IMR-90 (cell line): ENCODE data around the gene EFHC1. TPM values are rescaled to one million over a fixed set of nuclear protein-coding genes. Genes with fewer than 3 reads are reported as not detected.
A peak's percentile ranks its signal among the peaks of the same experiment; 100 is the strongest.

Experiments used
- ATAC-seq: fragments of 200-7000 bp; cut with Tn5 transposase; 2 replicates; pipeline ENCODE4 v1.9.1; 2020; ENCODE audit warnings: low read depth, mild to moderate bottlenecking, moderate library complexity
- BruUV-seq: library from RNA; stranded (reverse); fragments of 400-500 nt; replicated peaks from 2 replicates; lab custom pipeline; 2021; lab: Mats Ljungman, UMichigan
- CTCF ChIA-PET: fragments of 300-600 bp; formaldehyde crosslinking; extraction: SDS; loops from one replicate; lab custom pipeline; 2021; ENCODE audit warnings: antibody characterized with exemption; lab: Yijun Ruan, JAX
- POLR2A ChIA-PET: fragments of 300-600 bp; sonication (Branson Sonifier 250); formaldehyde crosslinking; loops from one replicate; lab custom pipeline; 2022; ENCODE audit warnings: antibody characterized with exemption; ENCODE audit not compliant: unreplicated experiment; lab: Charles Lee
- DNase-seq: peaks from one replicate; pipeline ENCODE4 v3.0.0; 2013
- H2AFZ ChIP-seq: replicated peaks from 2 replicates; pipeline ENCODE3; 2013; ENCODE audit warnings: low read length, mild to moderate bottlenecking; ENCODE audit not compliant: poor library complexity
- H2AK5ac ChIP-seq: 2 replicates; pipeline ENCODE4 v1.6.1; 2013; ENCODE audit warnings: low read depth, low read length, inconsistent platforms
- H2AK9ac ChIP-seq: replicated peaks from 2 replicates; pipeline ENCODE3; 2013; ENCODE audit warnings: mild to moderate bottlenecking, low read depth, low read length, moderate library complexity; ENCODE audit not compliant: poor library complexity
- H2BK120ac ChIP-seq: 2 replicates; pipeline ENCODE4 v1.6.1; 2013; ENCODE audit warnings: low read depth, low read length, inconsistent platforms
- H2BK15ac ChIP-seq: 3 replicates; pipeline ENCODE4 v1.6.1; 2013; ENCODE audit warnings: low read depth, low read length, inconsistent platforms
- H2BK20ac ChIP-seq: 2 replicates; pipeline ENCODE4 v1.6.1; 2013; ENCODE audit warnings: low read depth, mild to moderate bottlenecking, inconsistent platforms, low read length, moderate library complexity
- H2BK5ac ChIP-seq: 2 replicates; pipeline ENCODE4 v1.6.1; 2013; ENCODE audit warnings: mild to moderate bottlenecking, low read depth, low read length, inconsistent platforms; ENCODE audit not compliant: poor library complexity, severe bottlenecking
- H3K14ac ChIP-seq: replicated peaks from 2 replicates; pipeline ENCODE4 v1.6.1; 2013; ENCODE audit warnings: low read depth, low read length, inconsistent platforms
- H3K18ac ChIP-seq: 2 replicates; pipeline ENCODE4 v1.6.1; 2013; ENCODE audit warnings: low read depth, low read length, control low read depth
- H3K23ac ChIP-seq: 2 replicates; pipeline ENCODE4 v1.6.1; 2013; ENCODE audit warnings: low read depth, low read length, inconsistent platforms
- H3K27ac ChIP-seq: 2 replicates; pipeline ENCODE4 v1.5.1; 2013; ENCODE audit warnings: mild to moderate bottlenecking, control low read depth, low read length; ENCODE audit not compliant: insufficient read depth
- H3K27me3 ChIP-seq: 2 replicates; pipeline ENCODE4 v1.6.1; 2013; ENCODE audit warnings: low read length; ENCODE audit not compliant: control insufficient read depth, insufficient read depth
- H3K36me3 ChIP-seq: 2 replicates; pipeline ENCODE4 v1.6.1; 2013; ENCODE audit warnings: low read length, mixed read lengths; ENCODE audit not compliant: control insufficient read depth, insufficient read depth
- H3K4ac ChIP-seq: 2 replicates; pipeline ENCODE4 v1.6.1; 2013; ENCODE audit warnings: low read depth, low read length, inconsistent platforms
- H3K4me1 ChIP-seq: 2 replicates; pipeline ENCODE4 v1.6.1; 2013; ENCODE audit warnings: low read length, mixed read lengths; ENCODE audit not compliant: control insufficient read depth, insufficient read depth
- H3K4me2 ChIP-seq: 2 replicates; pipeline ENCODE4 v1.6.1; 2013; ENCODE audit warnings: low read depth, mild to moderate bottlenecking, control low read depth, low read length, moderate library complexity
- H3K4me3 ChIP-seq: 2 replicates; pipeline ENCODE4 v1.5.1; 2013; ENCODE audit warnings: low read depth, mild to moderate bottlenecking, control low read depth, low read length, moderate library complexity; ENCODE audit not compliant: insufficient read depth
- H3K56ac ChIP-seq: 2 replicates; pipeline ENCODE4 v1.6.1; 2013; ENCODE audit warnings: low read length, inconsistent platforms; ENCODE audit not compliant: insufficient read depth; ENCODE audit errors: extremely low read depth
- H3K79me1 ChIP-seq, 2 experiments: 2 replicates each; pipeline ENCODE4 v1.6.1; 2013; ENCODE audit warnings: low read length in 2 of 2, inconsistent platforms in 1 of 2, low read depth in 1 of 2
- H3K9ac ChIP-seq: 2 replicates; pipeline ENCODE4 v1.6.1; 2013; ENCODE audit warnings: low read depth, low read length, control low read depth
- H3K9me1 ChIP-seq: 2 replicates; pipeline ENCODE4 v1.6.1; 2013; ENCODE audit warnings: low read length, inconsistent platforms; ENCODE audit not compliant: insufficient read depth
- H3K9me3 ChIP-seq: 2 replicates; pipeline ENCODE4 v1.6.1; 2013; ENCODE audit warnings: low read length; ENCODE audit not compliant: control insufficient read depth, insufficient read depth
- H4K20me1 ChIP-seq: 2 replicates; pipeline ENCODE4 v1.6.1; 2013; ENCODE audit warnings: low read length, inconsistent platforms; ENCODE audit not compliant: insufficient read depth
- H4K5ac ChIP-seq: 2 replicates; pipeline ENCODE4 v1.6.1; 2013; ENCODE audit warnings: mild to moderate bottlenecking, low read depth, low read length, control low read depth
- H4K8ac ChIP-seq, 2 experiments: 2 replicates each; pipeline ENCODE4 v1.6.1; 2013; ENCODE audit warnings: low read depth in 2 of 2, low read length in 2 of 2, control low read depth in 1 of 2, inconsistent platforms in 1 of 2
- H4K91ac ChIP-seq: 2 replicates; pipeline ENCODE4 v1.6.1; 2013; ENCODE audit warnings: low read depth, low read length, inconsistent platforms; ENCODE audit not compliant: insufficient read depth
- CEBPB ChIP-seq: IDR thresholded peaks from 2 replicates; pipeline ENCODE4 v1.6.1; 2012; ENCODE audit warnings: low read depth, low read length, improper control_type of control experiment
- FOS ChIP-seq: fragments of 150-350 bp; IDR thresholded peaks from 2 replicates; pipeline ENCODE4 v1.6.1; 2016; ENCODE audit warnings: low read depth, low read length
- MAFK ChIP-seq: IDR thresholded peaks from 2 replicates; pipeline ENCODE4 v1.6.1; 2012; ENCODE audit warnings: low read depth, low read length, improper control_type of control experiment
- MAZ ChIP-seq: IDR thresholded peaks from 2 replicates; pipeline ENCODE4 v1.6.1; 2012; ENCODE audit warnings: low read depth, mild to moderate bottlenecking, low read length, improper control_type of control experiment, moderate library complexity, borderline replicate concordance
- MXI1 ChIP-seq: IDR thresholded peaks from 2 replicates; pipeline ENCODE4 v1.6.1; 2012; ENCODE audit warnings: low read depth, mild to moderate bottlenecking, low read length, moderate library complexity, borderline replicate concordance
- NFE2L2 ChIP-seq: fragments of 150-350 bp; IDR thresholded peaks from 2 replicates; pipeline ENCODE4 v1.6.1; 2016; ENCODE audit warnings: low read depth, mild to moderate bottlenecking, low read length
- POLR2A ChIP-seq: IDR thresholded peaks from 2 replicates; pipeline ENCODE4 v1.6.1; 2012; ENCODE audit warnings: mild to moderate bottlenecking, low read depth, low read length
- RAD21 ChIP-seq: IDR thresholded peaks from 2 replicates; pipeline ENCODE4 v1.6.1; 2012; ENCODE audit warnings: low read length, improper control_type of control experiment
- RFX5 ChIP-seq: IDR thresholded peaks from 2 replicates; pipeline ENCODE4 v1.8.0; 2012; ENCODE audit warnings: low read depth, mild to moderate bottlenecking, low read length, moderate library complexity
- SMC3 ChIP-seq: fragments of 150-350 bp; IDR thresholded peaks from 2 replicates; pipeline ENCODE4 v1.6.1; 2016; ENCODE audit warnings: low read depth, mild to moderate bottlenecking, antibody characterized with exemption, low read length, moderate library complexity
- dilution Hi-C: fragments of 300-500 bp; cut with HindIII; formaldehyde crosslinking; loops from one replicate; pipeline ENCODE4 v1.14.3; 2018; ENCODE audit warnings: low sequenced_read_pairs; ENCODE audit not compliant: unreplicated experiment
- in situ Hi-C: fragments of 300-500 bp; cut with MboI; formaldehyde crosslinking; loops from 3 replicates; pipeline ENCODE4 v1.14.3; 2019; ENCODE audit warnings: low sequenced_read_pairs, inconsistent platforms, mixed read lengths
- intact Hi-C: fragments of 100-400 bp; cut with micrococcal nuclease; formaldehyde crosslinking; loops from 2 replicates; pipeline ENCODE4 v1.10.0; 2022
- polyA plus RNA-seq, 3 experiments: library from polyadenylated mRNA; depleted of rRNA; stranded (reverse); fragments of >200 nt; gene quantifications; 2 replicates each; pipeline ENCODE4 v1.2.3, GENCODE V29; 2012; ENCODE audit warnings: low replicate concordance in 1 of 3
- total RNA-seq: library from RNA; depleted of rRNA; stranded (reverse); fragments of >200 nt; gene quantifications from 2 replicates; pipeline ENCODE4 v1.2.3, GENCODE V29; 2012
- TF ChIP-seq, protein P1 (sequence below): fragments of 150-350 bp; IDR thresholded peaks from 2 replicates; pipeline ENCODE4 v1.6.1; 2016; ENCODE audit warnings: low read depth, mild to moderate bottlenecking, low read length, moderate library complexity, borderline replicate concordance
- TF ChIP-seq, protein P2 (sequence below): fragments of 150-350 bp; IDR thresholded peaks from 2 replicates; pipeline ENCODE4 v1.6.1; 2017; ENCODE audit warnings: mild to moderate bottlenecking, antibody characterized with exemption, low read length, low read depth

EFHC1 gene
- total and polyA plus RNA-seq, 2 of the 4 experiments (the other 2 are of a cell fraction): 14.0 to 23.0 TPM

DNA sequence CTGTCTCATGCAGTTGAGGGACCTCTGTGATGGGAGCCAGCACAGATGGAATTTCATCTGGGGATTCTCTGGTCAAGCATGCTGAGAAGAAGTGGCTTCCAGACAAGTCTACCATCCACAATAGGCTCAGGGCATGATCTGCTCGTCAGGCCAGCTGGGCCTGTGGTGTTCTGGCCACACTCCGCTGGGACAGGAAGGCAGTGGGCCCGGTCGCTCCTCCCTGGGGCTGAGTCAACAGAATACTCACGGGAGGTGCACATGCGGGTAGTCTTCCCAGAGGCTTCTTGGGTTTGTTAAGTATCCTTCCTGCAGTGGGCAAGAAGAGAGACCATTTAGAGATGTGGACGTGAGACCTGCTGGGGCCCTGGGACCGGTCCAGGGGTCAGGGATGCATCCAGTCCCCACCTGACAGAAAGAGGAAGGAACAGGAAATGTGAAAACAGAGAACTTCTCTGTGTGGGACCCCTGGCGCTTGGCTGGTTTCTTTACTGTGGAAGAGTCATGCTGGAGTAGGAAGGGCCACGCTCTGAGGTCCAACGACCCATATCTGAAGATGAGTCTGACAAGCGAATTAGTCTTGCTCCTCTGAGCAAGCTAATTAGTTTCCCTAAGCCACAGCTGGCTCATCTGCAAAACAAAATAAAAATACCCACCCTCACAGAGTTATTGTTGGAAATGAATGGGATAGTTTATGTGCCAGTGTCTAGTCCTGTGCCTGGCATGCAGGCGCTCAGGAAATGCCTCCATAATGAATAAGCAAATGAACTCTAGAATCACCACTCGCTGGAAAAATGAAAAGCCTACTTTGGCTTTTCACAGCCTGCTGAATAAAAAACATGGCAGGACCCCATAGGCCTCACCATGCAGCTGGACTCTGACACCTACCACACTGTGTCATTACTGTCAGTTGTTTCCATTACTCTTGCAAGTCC is 89.4 kb downstream of the EFHC1 start (continued):
- TF ChIP-seq, protein P1, sequence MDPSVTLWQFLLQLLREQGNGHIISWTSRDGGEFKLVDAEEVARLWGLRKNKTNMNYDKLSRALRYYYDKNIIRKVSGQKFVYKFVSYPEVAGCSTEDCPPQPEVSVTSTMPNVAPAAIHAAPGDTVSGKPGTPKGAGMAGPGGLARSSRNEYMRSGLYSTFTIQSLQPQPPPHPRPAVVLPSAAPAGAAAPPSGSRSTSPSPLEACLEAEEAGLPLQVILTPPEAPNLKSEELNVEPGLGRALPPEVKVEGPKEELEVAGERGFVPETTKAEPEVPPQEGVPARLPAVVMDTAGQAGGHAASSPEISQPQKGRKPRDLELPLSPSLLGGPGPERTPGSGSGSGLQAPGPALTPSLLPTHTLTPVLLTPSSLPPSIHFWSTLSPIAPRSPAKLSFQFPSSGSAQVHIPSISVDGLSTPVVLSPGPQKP: no peak

DNA sequence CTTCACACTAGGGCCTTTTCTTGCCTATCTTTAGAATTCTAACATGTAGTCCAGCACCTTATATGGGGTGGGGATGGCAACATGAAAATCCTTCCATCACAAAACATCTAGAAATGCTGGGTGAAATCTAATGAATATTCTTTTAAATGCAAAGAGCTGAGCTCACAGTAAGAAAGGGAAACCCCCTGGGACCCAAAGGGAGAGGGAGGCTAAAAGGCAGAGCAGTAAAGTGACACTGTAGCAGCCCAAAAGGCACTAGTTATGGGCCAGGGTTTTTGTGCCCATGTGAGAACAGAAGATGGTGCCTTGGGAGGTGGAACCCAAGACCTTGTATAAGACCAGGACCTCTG is 90.0 kb downstream of the EFHC1 start:
- H3K23ac ChIP-seq: peak overlapping the region; percentile 75
- no peak for ATAC-seq
- H2AK9ac ChIP-seq: no peak overlapping the region
- peak overlapping the region; percentile 69; the same call in 1 of the 2 replicates for H4K91ac ChIP-seq
- no peaks in the 10 kb centered on the region for H3K27me3 ChIP-seq
- no peak overlapping the region for H3K9ac ChIP-seq
- peak overlapping the region; percentile 57; the same call in 2 of the 3 replicates for H2BK15ac ChIP-seq
- BruUV-seq: no TSS peak
- DNase-seq: no peak
- peak overlapping the region; percentile 33 for H3K27ac ChIP-seq
- peaks cover 52 to 83% of the 10 kb centered on the region in 2 experiments for H3K79me1 ChIP-seq
- H3K4me1 ChIP-seq: peaks cover 42% of the 10 kb centered on the region
- no peaks in the 10 kb centered on the region for H4K20me1 ChIP-seq
- intact Hi-C loops (loop anchor here (5.0 kb wide), 1 partner anchor 152 kb away; no protein-coding TSS in a partner anchor), in situ Hi-C loops (loop anchor here (10.0 kb wide), 1 partner anchor 135 kb away; no protein-coding TSS in a partner anchor), dilution Hi-C loops (no loop called here)
- peak overlapping the region; percentile 76; the same call in 1 of the 2 replicates for H2AK5ac ChIP-seq
- H4K5ac ChIP-seq: peak overlapping the region; percentile 27; the same call in 1 of the 2 replicates
- H3K18ac ChIP-seq: peak overlapping the region; percentile 38; the same call in 1 of the 2 replicates
- H4K8ac ChIP-seq: peak overlapping the region in 1 of 2 experiments; percentile 34; a peak in 2 of 4 replicates
- H3K56ac ChIP-seq: no peak overlapping the region
- no peaks in the 10 kb centered on the region for H3K9me3 ChIP-seq
- POLR2A ChIA-PET: no interaction called here
- H2BK5ac ChIP-seq: peak overlapping the region; percentile 41
- peaks cover 69% of the 10 kb centered on the region for H3K36me3 ChIP-seq
- H2AFZ ChIP-seq: no peak overlapping the region
- no peak overlapping the region for H3K4me2 ChIP-seq
- H3K9me1 ChIP-seq: peaks cover 42% of the 10 kb centered on the region
- peak overlapping the region; percentile 20; the same call in 1 of the 2 replicates for H2BK120ac ChIP-seq
- H3K14ac ChIP-seq: peak overlapping the region; percentile 70
- H3K4ac ChIP-seq: peak overlapping the region; percentile 74
- 0 out of 2 replicates have a peak overlapping the region, but pooled peaks have one; percentile 5 for H2BK20ac ChIP-seq
- no peak overlapping the region for H3K4me3 ChIP-seq
- CTCF ChIA-PET: interaction anchor here (1.1 kb wide), 1 partner anchor 11 kb away, joined by 3 read pairs; no protein-coding TSS in a partner anchor
- TF ChIP-seq MAZ (no peak), MAFK (no peak), RAD21 (no peak), CEBPB (no peak), FOS (no peak), NFE2L2 (no peak), RFX5 (no peak), SMC3 (no peak), POLR2A (no peak), MXI1 (no peak)
- TF ChIP-seq, protein P2, sequence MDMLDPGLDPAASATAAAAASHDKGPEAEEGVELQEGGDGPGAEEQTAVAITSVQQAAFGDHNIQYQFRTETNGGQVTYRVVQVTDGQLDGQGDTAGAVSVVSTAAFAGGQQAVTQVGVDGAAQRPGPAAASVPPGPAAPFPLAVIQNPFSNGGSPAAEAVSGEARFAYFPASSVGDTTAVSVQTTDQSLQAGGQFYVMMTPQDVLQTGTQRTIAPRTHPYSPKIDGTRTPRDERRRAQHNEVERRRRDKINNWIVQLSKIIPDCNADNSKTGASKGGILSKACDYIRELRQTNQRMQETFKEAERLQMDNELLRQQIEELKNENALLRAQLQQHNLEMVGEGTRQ: no peak
- TF ChIP-seq, protein P1: no peak
